HG03354 (cell line): ENCODE results near the gene UTS2B.
A peak's percentile ranks its signal among the peaks of the same experiment; 100 is the strongest.

ENCODE experiments used
- ATAC-seq: cut with Tn5 transposase; IDR thresholded peaks from one replicate; pipeline ENCODE4 v1.9.1; 2021; ENCODE audit warnings: mild to moderate bottlenecking; ENCODE audit not compliant: unreplicated experiment, poor library complexity, severe bottlenecking

The UTS2B gene

DNA sequence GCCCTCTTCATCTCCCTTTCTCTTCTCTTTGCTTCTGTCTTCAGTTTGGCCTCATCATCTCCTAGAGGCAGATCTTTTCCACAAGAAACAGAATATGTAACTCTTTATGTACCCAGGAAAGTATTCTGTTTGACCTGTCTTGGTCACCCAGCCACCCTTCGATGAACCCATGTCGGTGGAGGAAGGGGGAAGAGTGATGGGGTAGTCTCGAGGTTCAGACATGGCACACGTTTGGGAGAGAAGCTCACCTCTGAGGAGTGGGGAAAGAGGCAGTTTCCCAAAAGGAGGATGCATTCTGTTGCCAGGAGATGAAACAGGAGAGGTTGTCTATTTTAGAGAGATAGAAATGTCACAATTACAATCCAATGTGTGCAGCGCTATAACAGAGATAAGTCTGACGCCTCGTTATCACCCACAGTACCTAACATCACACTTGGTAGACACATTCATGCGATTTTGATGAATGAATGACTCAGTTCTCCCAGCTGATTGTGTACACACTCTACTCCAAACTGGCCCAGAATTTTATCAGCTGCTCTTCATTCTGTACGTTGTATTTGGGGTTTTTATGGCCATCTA lies 1.9 kb downstream of the UTS2B start:
- no peak for ATAC-seq

DNA sequence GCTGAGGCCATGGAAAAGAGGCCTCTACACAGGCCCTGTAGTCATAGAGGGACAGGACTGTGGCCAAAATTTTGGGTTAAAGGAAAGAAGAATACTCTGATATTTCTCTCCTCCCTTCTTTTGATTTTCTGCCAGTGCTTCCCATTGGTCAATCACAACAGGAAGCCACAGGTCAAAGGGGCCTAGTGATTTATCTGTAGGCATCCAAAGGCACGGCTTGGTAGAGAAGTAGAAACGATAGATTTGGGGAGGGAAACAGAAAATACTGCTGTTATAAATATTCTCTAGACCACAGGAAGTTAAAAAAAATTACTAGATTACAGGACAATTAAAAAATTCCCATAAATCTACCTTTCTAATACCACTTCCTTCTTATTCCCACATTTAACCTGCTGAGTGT lies 2.8 kb downstream of the UTS2B start:
- ATAC-seq, result no peak

DNA sequence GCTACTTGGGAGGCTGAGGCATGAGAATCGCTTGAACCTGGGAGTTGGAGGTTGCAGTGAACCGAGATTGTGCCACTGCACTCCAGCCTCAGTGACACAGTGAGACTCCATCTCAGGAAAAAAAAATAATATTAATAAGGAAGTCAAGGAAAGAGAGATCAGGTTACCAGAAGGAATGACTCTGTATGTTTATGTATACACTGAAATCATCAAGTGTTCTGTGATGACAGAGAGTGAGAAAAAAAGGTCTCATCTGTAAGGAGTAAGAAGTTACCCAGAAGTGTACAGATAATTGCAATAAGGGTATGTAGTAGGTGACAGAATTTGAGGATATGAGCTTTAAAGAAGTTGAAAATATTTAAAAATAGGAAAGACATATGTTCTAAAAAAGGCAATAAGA lies 5.4 kb downstream of the UTS2B start:
- no peak for ATAC-seq

DNA sequence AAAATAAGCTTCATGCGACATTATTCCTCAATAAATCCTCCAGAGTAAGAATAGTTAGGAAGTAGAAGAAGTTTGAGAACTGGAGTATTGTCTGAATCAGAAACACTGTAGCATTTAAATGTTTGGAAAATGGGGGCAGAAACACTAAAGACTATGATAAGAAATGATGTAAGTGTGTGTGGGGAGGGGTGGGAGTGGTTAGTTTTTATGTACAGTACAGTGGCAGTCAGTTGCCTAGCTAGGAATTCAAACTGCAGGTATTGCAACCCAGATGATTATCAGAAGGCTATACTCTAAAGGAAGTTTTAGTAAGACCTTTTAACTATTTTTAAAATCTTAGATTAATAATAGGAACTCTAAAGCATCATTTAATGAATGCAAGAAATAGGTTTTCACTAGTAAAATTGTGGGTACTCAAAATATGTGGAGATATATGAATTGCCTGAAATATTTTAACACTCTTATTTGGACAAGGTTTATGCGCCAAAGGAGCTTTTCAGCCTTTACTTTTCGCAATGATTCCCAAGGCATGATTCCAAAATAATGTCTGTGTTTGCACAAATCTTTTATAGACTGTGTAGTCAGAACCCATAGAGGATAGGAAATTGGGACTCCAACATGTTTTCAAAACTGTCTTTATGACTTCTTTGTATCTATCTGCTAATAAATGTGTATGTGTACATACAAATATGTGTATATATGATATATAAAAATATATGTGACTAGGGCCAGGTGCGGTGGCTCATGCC lies 9.1 kb downstream of the UTS2B start:
- no peak for ATAC-seq

DNA sequence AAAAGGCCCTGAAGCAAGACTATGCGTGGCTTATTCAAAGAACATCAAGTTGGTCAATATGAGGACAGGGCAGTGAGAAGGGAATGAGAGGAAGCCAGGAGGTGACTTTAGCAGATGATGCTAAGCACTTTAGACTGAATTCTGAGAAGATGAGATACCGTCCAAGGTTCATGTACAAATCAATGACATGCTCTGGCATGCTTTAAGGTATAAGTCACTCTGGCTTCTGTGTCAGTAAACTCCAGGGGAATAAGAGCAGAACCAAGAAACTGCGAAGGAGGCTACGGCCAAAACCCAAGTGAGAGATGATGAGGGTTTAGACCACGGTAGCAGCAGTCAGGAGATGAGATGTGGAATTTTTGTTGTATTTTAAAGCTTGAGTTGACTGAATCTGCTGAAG lies 10.0 kb downstream of the UTS2B start:
- ATAC-seq, result no peak

DNA sequence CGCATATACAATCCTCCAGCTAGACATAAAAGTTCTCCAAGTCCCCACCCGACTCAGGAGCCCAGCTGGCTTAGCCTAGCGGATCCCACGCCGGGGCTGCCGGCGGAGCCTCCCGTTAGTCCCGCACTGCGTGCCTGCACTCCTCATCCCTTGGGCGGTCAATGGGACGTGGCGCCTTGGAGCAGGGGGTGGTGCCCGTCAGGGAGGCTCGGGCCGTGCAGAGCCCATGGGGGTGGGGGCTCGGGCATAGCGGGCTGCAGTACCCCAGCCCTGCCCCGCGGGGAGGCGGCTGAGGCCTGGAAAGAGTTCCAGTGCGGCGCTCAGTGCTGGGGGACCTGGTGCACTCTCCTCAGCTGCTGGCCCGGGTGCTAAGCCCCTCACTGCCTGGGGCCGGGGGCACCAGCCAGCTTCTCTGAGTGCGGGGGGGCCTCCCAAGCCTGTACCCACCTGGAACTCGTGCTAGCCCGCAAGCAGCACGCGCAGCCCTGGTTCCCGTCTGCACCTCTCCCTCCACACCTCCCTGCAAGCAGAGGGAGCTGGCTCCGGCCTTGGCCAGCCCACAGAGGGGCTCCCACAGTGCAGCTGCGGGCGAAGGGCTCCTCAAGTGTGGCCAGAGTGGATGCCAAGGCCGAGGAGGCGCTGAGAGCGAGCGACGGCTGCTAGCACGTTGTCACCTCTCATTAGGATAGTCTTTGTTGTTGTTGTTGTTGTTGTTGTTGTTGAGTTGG lies 13.3 kb downstream of the UTS2B start:
- ATAC-seq, result no peak

DNA sequence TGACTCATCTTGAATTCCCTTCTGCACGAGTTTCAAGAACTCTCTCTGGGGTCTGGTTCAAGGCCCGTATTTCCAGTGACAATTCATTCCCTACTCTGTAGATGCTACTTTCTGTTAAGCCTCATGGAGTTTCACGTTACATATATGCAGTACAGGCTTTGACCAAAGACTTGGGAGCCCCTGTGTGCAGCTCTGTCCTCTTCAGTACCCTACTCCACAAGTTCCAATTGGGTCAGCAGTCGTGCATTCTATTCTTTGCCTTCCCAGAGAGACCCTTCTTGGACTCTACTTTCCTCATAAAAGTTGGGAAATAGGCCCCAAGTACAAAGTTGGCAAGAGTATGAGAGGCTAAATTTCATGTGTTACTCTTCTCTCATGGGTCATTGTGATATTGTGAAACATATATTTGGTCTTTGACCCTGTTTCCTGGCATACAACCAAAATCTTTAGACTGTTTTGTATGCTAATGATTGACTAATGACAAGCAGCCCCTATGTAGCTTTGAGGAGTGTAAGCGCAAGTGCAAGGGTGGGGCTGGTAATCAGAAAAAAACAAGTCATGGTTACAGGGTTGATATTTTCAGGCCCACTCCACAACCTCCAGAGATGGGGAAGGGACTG lies 16.1 kb downstream of the UTS2B start:
- no peak for ATAC-seq

DNA sequence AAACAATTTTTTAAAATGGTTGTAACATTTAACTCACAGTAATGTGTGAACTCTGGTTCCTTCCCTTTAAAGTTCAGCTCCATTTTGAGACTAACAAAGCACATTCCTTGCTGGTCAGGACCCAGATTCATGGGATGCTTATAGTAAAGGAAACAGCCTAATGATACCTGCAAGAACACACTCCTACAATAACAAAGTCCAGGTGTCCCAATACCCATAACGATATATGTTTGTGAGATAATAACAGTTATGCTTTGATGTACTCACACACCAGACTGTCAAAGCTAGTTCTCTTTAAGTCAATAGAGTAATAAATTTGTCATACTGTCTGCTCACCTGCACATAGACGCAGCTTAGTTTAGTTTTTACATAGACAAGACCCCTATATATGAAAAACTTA lies 17.0 kb downstream of the UTS2B start:
- no peak for ATAC-seq

DNA sequence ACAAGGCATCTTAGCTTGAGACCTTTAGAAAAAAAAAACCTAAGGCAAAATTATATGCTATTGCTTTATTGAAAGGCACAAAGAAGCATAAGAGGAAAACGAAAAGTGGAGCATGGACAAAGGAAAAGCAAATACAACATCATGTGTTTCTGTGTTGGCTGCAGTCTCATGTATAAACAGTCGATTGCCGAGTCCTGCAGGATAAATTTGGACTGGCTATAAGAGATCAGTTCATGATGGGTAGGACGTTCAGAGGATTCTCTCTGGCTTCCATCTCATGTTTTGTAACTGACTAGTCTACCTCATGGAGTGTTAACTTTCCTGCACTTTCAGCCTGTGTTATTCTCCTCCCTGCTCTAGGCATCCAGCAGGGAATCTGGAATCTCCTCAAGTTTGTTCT lies 23.0 kb downstream of the UTS2B start:
- no peak for ATAC-seq

DNA sequence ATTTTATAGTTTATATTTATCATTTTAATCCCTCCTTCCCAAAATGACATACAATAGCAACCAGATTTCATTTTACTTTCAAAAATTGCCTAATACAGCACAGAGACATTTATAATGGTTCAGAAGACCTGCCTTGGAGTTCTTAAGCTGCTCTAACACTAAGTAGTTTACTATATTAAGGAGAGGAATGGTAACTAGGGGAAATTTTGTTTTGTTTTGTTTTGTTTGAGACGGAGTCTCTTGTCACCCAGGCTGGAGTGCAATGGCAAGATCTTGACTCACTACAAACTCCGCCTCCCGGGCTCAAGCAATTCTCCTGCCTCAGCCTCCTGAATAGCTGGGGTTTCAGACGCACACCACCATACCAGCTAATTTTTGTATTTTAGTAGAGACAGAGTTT lies 23.9 kb downstream of the UTS2B start:
- no peak for ATAC-seq

DNA sequence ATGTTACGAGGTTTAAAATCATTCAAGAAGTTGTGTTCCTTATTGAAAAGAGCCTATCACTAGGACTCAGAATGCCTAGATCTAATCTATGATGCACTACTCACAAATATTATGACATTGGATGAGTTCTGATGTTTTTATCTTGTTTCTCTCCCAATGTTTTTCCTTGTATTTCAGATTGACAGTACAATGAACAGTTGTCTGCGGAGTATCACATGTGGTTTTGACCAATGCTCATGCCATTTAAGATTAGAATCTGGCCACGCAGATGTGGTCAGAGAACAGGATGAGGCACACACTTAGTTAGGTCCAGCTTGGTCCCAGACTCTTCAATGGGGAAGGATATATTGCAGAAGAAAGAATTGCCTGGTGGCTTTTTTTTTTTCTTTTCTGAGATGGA lies 26.7 kb downstream of the UTS2B start:
- ATAC-seq, result no peak

DNA sequence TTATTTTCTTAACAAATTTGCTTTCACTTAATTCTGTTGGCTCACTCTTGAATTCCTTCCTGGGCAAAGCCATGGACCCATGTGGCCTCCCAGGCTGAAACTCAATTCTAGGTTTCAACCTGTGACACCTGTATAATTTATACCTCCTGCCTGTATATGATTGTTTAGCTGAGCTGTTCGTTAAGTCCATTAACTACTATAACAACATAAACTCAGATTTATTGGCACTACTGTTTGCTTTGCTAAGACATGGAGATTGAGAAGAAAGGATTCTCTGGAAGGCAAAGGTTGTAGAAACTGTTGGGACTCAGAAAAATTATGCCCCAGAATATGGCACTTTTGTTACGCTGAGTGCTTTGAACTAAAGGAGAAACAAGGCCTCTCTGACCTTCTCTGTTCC lies 27.9 kb downstream of the UTS2B start:
- no peak for ATAC-seq

DNA sequence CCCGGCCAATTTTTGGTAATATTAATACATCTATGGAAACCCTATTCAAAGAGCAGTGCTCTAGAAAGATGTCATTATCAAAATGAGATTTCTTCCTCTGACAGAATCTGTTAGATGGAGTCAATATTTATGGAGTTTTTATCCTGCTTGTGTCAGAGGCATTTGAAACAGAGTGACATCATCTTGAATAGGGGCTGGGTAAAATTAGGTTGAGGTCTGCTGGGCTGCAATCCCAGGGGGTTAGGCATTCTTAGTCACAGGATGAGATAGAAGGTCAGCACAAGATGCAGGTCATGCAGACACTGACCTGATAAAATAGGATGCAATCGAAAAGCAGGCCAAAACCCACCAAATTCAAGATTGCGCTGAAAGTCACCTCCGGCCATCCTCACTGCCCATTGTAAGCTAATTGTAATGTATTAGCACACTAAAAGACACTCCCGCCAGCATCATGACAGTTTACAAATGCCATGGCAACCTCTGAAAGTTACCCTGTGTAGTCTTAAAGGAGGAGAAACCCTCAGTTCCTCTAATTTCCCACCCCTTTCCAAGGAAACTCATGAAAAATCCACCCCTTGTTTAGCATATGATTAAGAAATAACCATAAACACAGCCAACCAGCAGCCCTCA lies 28.4 kb downstream of the UTS2B start:
- ATAC-seq, result no peak

DNA sequence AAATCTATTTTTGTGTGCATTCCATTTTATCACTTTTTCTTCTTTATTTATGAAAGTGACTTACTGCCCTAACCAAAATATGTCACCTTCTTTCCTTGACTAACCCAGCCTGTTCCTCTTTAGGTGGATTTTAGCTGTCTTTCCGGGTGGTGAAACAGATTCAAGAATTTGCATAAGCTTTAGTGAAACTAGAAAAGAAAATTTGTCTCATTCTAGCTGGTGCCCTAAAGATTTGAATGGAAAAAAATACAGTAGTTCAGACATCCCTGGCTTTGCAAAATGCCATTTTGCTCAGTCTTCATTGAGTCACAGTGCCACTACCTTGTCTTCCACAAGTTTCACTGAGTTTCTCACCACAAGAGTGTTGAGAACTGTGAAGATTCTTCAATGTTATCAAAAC lies 29.3 kb downstream of the UTS2B start:
- ATAC-seq, result peak; percentile 85

DNA sequence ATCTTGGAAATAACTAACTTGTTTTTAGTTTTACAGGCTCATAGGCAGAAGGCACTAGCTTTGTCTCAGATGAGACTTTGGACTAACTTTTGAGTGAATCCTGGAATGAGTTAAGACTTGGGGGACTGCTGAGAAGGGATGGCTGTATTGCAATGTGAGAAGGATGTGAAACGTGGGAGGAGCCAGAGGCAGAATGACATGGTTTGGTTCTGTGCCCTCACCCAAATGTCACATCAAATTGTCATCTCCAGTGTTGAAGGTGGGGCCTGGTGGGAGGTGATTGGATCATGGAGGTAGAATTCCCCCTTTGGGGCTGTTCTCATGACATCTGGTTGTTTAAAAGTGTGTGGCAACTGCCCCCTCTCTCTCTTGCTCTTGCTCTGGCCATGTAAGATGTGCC lies 29.9 kb downstream of the UTS2B start:
- ATAC-seq, result no peak

DNA sequence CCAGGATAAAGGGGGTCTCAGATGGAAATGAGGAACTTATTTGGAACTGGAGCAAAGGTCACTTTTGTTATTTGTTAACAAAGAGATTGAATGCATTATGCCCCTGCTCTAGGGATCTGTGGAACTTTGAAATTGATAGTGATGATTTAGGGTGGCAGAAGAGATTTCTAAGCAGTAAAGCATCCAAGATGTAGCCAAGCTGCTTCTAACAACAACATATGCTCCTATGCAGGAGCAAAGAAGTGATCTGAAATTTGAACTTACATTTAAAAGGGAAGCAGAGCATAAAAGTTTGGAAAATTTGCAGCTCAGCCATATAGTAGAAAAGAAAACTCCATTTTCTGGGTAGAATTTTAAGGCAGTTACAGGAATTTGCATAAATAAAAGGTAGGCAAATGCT lies 31.5 kb downstream of the UTS2B start:
- no peak for ATAC-seq

DNA sequence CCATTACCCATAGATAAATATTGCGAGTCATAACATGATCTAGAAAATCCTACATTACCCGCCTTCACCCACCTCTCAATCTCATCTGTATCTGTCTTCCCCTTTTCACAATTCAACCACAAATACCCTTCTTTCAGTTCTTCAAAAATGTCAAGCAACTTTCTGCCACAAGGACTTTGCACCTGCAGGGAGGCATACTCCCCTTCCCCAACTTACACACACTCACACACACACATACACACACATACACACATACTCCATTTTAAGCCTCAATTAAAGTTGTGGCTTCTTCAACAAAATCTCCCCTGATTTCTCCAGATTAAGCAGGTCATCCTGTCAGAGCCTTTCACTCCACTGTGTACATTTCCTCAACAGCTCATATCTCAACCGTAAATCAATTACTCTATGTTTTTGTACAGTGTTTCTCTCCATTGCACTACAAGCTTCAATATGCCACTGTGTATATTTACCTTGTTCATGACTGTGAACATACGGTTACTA lies 34.2 kb downstream of the UTS2B start:
- ATAC-seq, result peak; percentile 94

DNA sequence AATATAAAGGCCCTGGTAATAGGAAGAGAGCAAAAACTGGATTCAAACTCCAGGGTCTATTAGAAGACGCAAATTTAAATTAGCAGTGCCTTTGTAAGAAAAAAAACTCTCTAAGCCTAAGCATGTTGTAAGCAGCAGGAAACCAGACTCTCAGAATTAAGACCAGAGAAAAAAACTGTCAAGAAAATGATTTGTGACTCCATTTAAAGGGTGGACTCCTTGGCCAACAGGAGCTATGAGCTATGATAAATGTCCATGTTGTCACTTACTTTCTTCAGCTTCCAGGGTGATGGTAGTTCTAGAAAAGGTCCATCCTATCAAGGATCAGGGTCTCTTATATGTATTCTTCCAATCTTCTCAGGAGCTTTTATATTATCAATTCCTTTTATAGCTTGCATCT lies 36.0 kb downstream of the UTS2B start:
- no peak for ATAC-seq

DNA sequence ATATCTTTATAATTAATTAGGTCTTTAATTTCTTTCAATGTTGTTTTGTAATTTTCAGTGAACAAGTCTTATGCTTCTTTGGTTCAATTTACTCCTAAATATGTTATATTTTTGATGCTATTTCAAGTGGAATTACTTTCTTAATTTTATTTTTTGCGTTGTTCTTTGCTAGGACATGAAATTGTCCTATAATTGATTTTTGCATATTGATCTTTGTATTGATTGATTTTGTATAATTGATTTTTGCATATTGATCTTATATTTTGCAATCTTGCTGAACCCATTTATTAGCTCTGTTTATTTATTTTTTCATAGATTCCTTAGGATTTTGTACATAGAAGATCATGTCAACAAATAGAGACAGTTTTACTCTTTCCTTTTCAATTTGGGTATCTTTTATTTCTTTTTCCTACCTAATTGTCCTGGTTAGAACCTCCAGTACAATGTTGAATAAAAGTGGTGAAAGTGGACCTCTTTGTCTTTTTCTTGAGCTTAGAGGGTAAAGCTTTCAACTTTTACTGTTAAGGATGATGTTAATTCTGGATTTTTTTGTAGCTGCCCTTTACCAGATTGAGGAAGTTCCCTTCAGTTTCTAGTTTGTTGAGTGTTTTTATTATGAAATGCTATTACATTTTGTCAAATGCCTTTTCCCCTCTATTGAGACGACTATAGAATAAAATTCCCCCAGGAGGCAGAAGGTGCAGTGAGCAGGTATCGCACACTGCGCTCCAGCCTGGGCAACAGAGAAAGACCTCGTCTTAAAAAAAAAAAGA lies 37.9 kb downstream of the UTS2B start:
- no peak for ATAC-seq
